Stimulated activated naive CD4-positive, alpha-beta T cell treated with Interleukin-2 at 50 U/mL for 16 hours (primary cell): ENCODE results near the gene LAPTM5.

Experiments
- DNase-seq: peaks from one replicate; lab custom pipeline; 2025; lab: John Stamatoyannopoulos, UW

The LAPTM5 gene

GRCh38 chr1:30755746-30756145 lies 1.8 kb downstream of the LAPTM5 start:
- DNase-seq = no peak

- DNase-seq = no peak
Observed at GRCh38 chr1:30755334-30755733, 2.2 kb downstream of the LAPTM5 start.

- DNase-seq = no peak
Observed at GRCh38 chr1:30754684-30755171, 2.8 kb downstream of the LAPTM5 start.

GRCh38 chr1:30753660-30754123 lies 3.9 kb downstream of the LAPTM5 start:
- no peak for DNase-seq

- DNase-seq = no peak
Observed at GRCh38 chr1:30753118-30753517, 4.5 kb downstream of the LAPTM5 start.

GRCh38 chr1:30752651-30752908 lies 5.0 kb downstream of the LAPTM5 start:
- no peak for DNase-seq

GRCh38 chr1:30751830-30752650 lies 5.5 kb downstream of the LAPTM5 start:
- no peak for DNase-seq

GRCh38 chr1:30750731-30751291 lies 6.8 kb downstream of the LAPTM5 start:
- no peak for DNase-seq

- DNase-seq = peak; percentile 58
Observed at GRCh38 chr1:30749691-30750583, 7.6 kb downstream of the LAPTM5 start.

- no peak for DNase-seq
Observed at GRCh38 chr1:30748699-30749401, 8.7 kb downstream of the LAPTM5 start.

- DNase-seq = no peak
Observed at GRCh38 chr1:30748098-30748698, 9.4 kb downstream of the LAPTM5 start.

- DNase-seq = no peak
Observed at GRCh38 chr1:30747033-30748008, 10.3 kb downstream of the LAPTM5 start.

GRCh38 chr1:30746212-30747032 lies 11.2 kb downstream of the LAPTM5 start:
- no peak for DNase-seq

GRCh38 chr1:30745834-30746208 lies 11.8 kb downstream of the LAPTM5 start:
- DNase-seq = no peak

GRCh38 chr1:30745156-30745833 lies 12.3 kb downstream of the LAPTM5 start:
- DNase-seq = peak; percentile 20

GRCh38 chr1:30744060-30744756 lies 13.4 kb downstream of the LAPTM5 start:
- peak; percentile 33 for DNase-seq

- peak; percentile 72 for DNase-seq
Observed at GRCh38 chr1:30743584-30744059, 14.0 kb downstream of the LAPTM5 start.

GRCh38 chr1:30742963-30743559 lies 14.5 kb downstream of the LAPTM5 start:
- DNase-seq = no peak
